Central memory CD8-positive, alpha-beta T cell (primary cell): ENCODE results near the gene HSPB6.
A peak's percentile ranks its signal among the peaks of the same experiment; 100 is the strongest.

Experiments used
- ATAC-seq: fragments of 150-1000 bp; cut with Tn5 transposase; replicated peaks from 2 replicates; pipeline ENCODE4 v1.10.0; 2022; ENCODE audit warnings: mild to moderate bottlenecking, moderate FRiP score, moderate number of reproducible peaks; ENCODE audit not compliant: poor library complexity, severe bottlenecking; ENCODE audit errors: extremely low read depth
- DNase-seq, 2 donors: peaks; one replicate each; pipeline ENCODE4 v3.0.0; 2021; ENCODE audit warnings: low spot score in 2 of 2
- H3K27ac Mint-ChIP-seq: one replicate; pipeline ENCODE4 v1.8.0; 2022; ENCODE audit warnings: low read depth, mild to moderate bottlenecking, moderate library complexity, mixed read lengths
- H3K27me3 Mint-ChIP-seq: one replicate; pipeline ENCODE4 v1.8.0; 2022; ENCODE audit warnings: mixed read lengths
- H3K36me3 Mint-ChIP-seq: one replicate; pipeline ENCODE4 v1.8.0; 2022; ENCODE audit warnings: mild to moderate bottlenecking, moderate library complexity, mixed read lengths; ENCODE audit not compliant: insufficient read depth
- H3K4me1 Mint-ChIP-seq: one replicate; pipeline ENCODE4 v1.8.0; 2022; ENCODE audit warnings: mixed read lengths
- H3K4me3 Mint-ChIP-seq: one replicate; pipeline ENCODE4 v1.8.0; 2022; ENCODE audit warnings: mild to moderate bottlenecking, moderate library complexity, mixed read lengths
- H3K9me3 Mint-ChIP-seq: one replicate; pipeline ENCODE4 v1.8.0; 2022; ENCODE audit warnings: mixed read lengths

The HSPB6 gene

DNA sequence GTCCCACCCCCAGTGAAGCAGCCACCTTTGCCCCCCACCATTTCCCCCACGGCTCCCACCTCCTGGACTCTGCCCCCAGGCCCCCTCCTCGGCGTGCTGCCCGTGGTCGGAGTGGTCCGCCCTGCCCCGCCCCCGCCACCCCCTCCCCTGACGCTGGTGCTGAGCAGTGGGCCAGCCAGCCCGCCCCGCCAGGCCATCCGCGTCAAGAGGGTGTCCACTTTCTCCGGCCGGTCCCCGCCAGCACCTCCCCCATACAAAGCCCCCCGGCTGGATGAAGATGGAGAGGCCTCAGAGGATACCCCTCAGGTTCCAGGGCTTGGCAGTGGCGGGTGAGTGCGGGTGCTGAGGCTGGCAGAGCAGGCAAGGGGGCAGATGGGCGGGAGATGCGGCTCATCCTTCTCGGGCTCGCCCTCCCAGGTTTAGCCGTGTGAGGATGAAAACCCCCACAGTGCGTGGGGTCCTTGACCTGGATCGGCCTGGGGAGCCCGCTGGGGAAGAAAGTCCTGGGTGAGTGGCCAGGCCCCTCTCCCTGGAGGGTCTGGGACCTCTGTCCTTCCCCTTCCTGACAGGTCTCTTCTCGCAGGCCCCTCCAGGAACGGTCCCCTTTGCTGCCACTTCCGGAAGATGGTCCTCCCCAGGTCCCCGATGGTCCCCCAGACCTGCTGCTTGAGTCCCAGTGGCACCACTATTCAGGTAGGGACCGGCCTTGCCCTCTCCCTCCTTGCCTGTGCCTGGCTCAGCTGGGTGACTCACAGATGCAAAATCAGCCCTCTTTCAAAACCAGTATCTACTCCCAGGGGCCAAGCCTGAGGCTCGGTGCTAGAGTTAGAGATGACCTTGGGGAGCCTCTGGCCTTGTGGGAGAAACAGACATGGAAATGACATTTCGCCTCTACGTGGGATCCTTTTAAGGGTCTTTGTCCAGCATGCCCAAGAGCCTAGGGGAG, 23.4 kb downstream of the HSPB6 start:
- Mint-ChIP-seq H3K27ac (peak overlapping the region; percentile 27), H3K36me3 (peaks cover 32% of the 10 kb centered on the region), H3K4me1 (peaks cover 32% of the 10 kb centered on the region), H3K27me3 (no peaks in the 10 kb centered on the region), H3K9me3 (no peaks in the 10 kb centered on the region), H3K4me3 (no peak overlapping the region)
- no peak for DNase-seq
- no peak for ATAC-seq

DNA sequence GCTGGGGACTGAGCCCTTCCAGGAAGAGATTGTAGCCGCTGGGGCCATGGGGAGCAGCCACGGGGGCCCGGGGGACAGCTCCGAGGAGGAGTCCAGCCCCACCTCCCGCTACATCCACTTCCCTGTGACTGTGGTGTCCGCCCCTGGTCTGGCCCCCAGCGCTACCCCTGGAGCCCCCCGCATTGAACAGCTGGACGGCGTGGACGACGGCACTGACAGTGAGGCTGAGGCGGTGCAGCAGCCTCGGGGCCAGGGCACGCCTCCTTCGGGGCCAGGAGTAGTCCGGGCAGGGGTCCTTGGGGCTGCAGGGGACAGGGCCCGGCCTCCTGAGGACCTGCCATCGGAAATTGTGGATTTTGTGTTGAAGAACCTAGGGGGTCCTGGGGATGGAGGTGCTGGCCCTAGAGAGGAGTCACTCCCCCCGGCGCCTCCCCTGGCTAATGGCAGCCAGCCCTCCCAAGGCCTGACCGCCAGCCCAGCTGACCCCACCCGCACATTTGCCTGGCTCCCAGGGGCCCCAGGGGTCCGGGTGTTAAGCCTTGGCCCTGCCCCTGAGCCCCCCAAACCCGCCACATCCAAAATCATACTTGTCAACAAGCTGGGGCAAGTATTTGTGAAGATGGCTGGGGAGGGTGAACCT, 24.2 kb downstream of the HSPB6 start:
- DNase-seq (no peak), ATAC-seq (no peak)
- no peaks in the 10 kb centered on the region for H3K27me3 Mint-ChIP-seq
- no peak overlapping the region for H3K4me3 Mint-ChIP-seq
- H3K27ac Mint-ChIP-seq, result no peak overlapping the region
- no peaks in the 10 kb centered on the region for H3K9me3 Mint-ChIP-seq
- H3K4me1 Mint-ChIP-seq, result peaks cover 31% of the 10 kb centered on the region
- H3K36me3 Mint-ChIP-seq, result peaks cover 32% of the 10 kb centered on the region

DNA sequence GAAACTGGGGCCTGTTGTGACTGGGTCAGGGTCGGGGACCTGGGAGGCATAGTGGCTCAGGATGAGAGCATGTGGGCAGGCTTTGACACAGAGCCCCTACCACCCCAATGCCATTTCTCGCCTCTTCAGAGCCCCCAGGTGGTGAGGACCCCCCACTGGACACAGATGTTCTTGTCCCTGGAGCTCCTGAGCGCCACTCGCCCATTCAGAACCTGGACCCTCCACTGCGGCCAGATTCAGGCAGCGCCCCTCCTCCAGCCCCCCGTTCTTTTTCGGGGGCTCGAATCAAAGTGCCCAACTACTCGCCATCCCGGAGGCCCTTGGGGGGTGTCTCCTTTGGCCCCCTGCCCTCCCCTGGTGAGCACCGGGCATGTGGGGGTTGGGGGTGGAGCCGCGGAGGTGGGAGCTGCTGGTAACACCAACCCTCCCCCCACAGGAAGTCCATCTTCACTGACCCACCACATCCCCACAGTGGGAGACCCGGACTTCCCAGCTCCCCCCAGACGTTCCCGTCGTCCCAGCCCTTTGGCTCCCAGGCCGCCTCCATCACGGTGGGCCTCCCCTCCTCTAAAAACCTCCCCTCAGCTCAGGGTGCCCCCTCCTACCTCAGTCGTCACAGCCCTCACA, 24.9 kb downstream of the HSPB6 start:
- peaks cover 26% of the 10 kb centered on the region for H3K4me1 Mint-ChIP-seq
- no peaks in the 10 kb centered on the region for H3K27me3 Mint-ChIP-seq
- ATAC-seq (no peak), DNase-seq (no peak)
- no peak overlapping the region for H3K27ac Mint-ChIP-seq
- no peak overlapping the region for H3K4me3 Mint-ChIP-seq
- H3K9me3 Mint-ChIP-seq, result no peaks in the 10 kb centered on the region
- H3K36me3 Mint-ChIP-seq, result peaks cover 31% of the 10 kb centered on the region

DNA sequence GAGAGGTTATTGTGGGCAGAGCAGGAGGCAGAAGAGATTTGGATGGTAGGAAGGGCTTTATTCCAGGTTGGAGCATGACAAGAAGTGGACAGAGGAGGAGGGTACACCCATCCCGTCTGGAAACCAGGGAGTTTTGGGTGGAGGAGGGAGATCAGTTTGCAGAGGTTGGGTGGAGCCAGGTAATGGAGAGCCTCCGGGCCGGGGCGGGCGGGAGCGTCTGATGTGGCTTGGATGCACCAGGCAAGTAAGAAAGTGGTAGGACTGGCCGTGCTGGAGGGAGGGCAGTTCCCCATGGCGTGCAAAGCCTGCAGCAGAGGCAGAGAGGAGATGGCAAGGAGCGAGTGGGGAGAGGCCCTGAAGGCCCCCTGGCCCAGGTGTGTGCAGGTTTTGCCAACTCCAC, 25.5 kb downstream of the HSPB6 start:
- Mint-ChIP-seq H3K9me3 (no peaks in the 10 kb centered on the region), H3K27ac (no peak overlapping the region), H3K4me3 (no peak overlapping the region), H3K27me3 (no peaks in the 10 kb centered on the region), H3K36me3 (peaks cover 34% of the 10 kb centered on the region), H3K4me1 (peaks cover 26% of the 10 kb centered on the region)
- ATAC-seq (no peak), DNase-seq (no peak)

DNA sequence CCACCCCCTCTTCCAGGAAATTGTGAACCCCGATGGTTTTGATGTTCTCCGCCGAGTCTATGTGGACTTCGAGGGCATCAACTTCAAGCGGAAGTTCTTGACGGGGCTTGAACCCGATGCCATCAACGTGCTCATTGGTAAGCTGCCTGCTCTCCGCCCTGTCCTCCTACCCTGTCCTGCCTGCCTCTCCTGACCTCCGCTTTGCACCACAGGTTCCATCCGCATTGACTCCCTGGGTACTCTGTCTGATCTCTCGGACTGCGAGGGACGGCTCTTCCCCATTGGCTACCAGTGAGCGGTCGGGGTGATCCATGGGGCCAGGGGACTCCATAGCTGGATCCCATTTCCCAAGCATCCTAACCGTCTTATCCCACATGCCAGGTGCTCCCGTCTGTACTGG, 26.5 kb downstream of the HSPB6 start:
- Mint-ChIP-seq H3K36me3 (peaks cover 44% of the 10 kb centered on the region), H3K4me3 (no peak overlapping the region), H3K9me3 (no peaks in the 10 kb centered on the region)

DNA sequence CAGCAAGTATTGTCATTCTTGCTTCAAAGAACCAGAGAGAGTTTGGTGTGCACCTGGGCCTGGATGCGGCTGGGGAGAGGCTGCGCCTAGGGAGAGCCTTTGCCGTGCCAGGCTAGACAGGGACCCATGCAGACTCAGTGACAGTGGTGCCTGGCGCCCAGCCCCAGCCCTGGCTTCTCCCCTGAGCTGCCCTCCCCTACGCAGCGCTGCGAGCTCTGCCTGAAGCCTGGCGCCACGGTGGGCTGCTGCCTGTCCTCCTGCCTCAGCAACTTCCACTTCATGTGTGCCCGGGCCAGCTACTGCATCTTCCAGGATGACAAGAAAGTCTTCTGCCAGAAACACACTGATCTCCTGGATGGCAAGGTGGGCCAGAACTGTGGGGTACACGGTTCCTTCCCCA, 27.1 kb downstream of the HSPB6 start:
- Mint-ChIP-seq H3K27me3 (no peaks in the 10 kb centered on the region), H3K4me1 (peaks cover 25% of the 10 kb centered on the region), H3K36me3 (peaks cover 46% of the 10 kb centered on the region), H3K9me3 (no peaks in the 10 kb centered on the region), H3K4me3 (no peak overlapping the region), H3K27ac (no peak overlapping the region)
- ATAC-seq, result no peak
- no peak for DNase-seq

More for the DNA sequence above, 26.5 kb downstream of the HSPB6 start:
- Mint-ChIP-seq H3K27me3 (no peaks in the 10 kb centered on the region), H3K27ac (no peak overlapping the region), H3K4me1 (peaks cover 26% of the 10 kb centered on the region)
- no peak for DNase-seq
- no peak for ATAC-seq

DNA sequence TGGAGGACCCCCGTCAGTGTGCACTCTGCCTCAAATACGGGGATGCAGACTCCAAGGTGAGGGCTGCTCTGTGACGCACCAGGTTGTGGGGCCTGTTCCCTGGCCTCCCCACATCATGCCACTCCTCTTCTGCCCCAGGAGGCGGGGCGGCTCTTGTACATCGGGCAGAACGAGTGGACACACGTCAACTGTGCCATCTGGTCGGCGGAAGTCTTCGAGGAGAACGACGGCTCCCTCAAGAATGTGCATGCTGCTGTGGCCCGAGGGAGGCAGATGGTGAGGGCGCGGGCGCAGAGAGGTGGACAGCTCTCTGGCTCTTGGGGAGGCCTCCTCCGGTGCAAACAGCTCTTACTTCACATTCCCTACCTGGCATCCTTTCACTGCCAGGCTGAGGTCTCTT, 27.8 kb downstream of the HSPB6 start:
- Mint-ChIP-seq H3K4me3 (no peak overlapping the region), H3K27me3 (no peaks in the 10 kb centered on the region), H3K9me3 (no peaks in the 10 kb centered on the region), H3K36me3 (peaks cover 50% of the 10 kb centered on the region), H3K27ac (peak overlapping the region; percentile 73), H3K4me1 (peaks cover 17% of the 10 kb centered on the region)
- no peak for DNase-seq
- ATAC-seq, result no peak

DNA sequence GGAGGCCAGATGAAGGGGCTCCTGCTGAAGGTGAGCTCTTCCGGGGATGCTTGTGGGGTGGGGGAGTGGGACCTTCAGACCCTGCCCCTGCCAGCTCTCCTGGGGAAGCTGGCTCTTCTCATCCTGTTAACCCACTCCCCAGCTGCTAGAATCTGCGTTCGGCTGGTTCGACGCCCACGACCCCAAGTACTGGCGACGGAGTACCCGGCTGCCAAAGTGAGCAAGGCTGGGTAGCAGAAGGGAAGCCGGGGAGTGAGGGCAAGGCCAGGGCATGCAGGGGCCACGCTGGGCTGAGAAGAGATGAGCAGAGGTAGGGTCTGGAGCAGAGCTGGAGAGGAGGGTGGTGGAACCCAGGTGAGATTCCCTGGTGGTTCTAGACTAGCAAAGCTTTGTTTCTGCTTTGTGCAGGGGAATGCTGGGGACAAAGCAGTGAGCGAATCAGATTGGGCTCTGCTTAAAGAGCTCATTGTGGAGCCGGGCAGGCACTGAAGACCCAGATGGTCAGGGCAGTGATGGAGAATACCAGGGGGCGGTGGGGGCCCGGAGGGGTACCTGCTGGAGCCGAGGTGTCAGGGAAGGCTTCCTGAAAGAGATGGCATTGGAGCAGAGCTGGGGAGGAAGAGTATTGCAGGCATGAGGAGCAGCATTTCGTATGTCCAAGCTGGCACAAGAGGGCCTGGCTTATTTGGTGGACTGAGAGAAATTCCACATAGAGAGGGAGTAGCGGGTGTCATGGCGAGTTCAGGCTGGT, 28.7 kb downstream of the HSPB6 start:
- no peaks in the 10 kb centered on the region for H3K27me3 Mint-ChIP-seq
- H3K4me1 Mint-ChIP-seq, result peaks cover 14% of the 10 kb centered on the region
- DNase-seq (no peak), ATAC-seq (no peak)
- H3K4me3 Mint-ChIP-seq, result no peak overlapping the region
- peaks cover 51% of the 10 kb centered on the region for H3K36me3 Mint-ChIP-seq
- H3K9me3 Mint-ChIP-seq, result no peaks in the 10 kb centered on the region
- H3K27ac Mint-ChIP-seq, result peak overlapping the region; percentile 73

DNA sequence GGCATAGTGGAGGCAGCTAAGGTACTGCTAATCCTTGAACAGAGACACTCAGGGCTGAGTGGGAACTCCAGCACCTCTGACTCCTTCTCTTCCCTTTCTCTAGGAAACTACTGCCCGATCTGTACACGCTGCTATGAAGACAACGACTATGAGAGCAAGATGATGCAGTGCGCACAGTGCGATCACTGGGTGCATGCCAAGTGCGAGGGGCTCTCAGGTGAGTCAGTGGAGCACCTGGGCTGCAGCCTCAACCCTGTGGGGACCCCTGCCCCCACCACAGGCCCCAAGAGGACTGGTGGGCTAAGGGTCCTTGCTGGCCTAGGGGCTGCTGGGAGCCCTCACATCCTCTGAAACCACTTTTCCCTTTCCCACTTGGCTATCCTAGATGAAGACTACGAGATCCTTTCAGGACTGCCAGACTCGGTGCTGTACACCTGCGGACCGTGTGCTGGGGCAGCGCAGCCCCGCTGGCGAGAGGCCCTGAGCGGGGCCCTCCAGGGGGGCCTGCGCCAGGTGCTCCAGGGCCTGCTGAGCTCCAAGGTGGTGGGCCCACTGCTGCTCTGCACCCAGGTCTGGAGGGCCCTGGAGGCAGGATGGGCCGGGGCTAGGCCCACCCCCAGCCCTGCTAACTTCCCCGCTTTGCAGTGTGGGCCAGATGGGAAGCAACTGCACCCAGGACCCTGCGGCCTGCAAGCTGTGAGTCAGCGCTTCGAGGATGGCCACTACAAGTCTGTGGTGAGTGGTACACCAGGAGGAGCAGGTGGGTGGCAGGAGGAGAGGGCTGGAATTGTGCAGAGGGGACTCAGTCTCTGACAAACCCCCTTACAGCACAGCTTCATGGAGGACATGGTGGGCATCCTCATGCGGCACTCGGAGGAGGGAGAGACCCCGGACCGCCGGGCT, 29.5 kb downstream of the HSPB6 start:
- H3K27me3 Mint-ChIP-seq, result no peaks in the 10 kb centered on the region
- no peaks in the 10 kb centered on the region for H3K9me3 Mint-ChIP-seq
- peaks cover 14% of the 10 kb centered on the region for H3K4me1 Mint-ChIP-seq
- peaks cover 56% of the 10 kb centered on the region for H3K36me3 Mint-ChIP-seq
- H3K4me3 Mint-ChIP-seq, result no peak overlapping the region
- no peak for ATAC-seq
- peak overlapping the region; percentile 73 for H3K27ac Mint-ChIP-seq
- DNase-seq, result no peak

DNA sequence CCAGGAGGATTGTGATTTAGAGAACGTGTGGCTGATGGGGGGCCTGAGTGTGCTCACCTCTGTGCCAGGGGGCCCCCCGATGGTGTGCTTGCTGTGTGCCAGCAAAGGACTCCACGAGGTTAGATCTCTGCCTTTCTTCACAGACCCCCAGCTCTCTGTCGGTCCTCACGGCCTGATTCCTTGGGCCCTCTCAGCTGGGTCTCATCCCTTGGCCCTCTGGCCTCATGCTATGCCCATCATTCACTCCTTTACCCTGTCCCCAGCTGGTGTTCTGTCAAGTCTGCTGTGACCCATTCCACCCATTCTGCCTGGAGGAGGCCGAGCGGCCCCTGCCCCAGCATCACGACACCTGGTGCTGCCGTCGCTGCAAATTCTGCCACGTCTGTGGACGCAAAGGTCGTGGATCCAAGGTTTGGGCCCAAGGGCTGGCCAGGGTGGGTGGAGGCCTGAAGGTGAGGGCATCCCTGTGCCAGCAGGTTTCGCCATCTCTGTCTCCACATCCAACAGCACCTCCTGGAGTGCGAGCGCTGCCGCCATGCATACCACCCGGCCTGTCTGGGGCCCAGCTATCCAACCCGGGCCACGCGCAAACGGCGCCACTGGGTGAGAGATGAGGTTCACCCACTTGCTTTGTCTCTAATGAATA, 31.5 kb downstream of the HSPB6 start:
- H3K27ac Mint-ChIP-seq, result no peak overlapping the region
- no peaks in the 10 kb centered on the region for H3K9me3 Mint-ChIP-seq
- H3K4me1 Mint-ChIP-seq, result peaks cover 7% of the 10 kb centered on the region
- peaks cover 55% of the 10 kb centered on the region for H3K36me3 Mint-ChIP-seq
- H3K4me3 Mint-ChIP-seq, result no peak overlapping the region
- ATAC-seq, result no peak
- H3K27me3 Mint-ChIP-seq, result no peaks in the 10 kb centered on the region
- DNase-seq, result no peak

DNA sequence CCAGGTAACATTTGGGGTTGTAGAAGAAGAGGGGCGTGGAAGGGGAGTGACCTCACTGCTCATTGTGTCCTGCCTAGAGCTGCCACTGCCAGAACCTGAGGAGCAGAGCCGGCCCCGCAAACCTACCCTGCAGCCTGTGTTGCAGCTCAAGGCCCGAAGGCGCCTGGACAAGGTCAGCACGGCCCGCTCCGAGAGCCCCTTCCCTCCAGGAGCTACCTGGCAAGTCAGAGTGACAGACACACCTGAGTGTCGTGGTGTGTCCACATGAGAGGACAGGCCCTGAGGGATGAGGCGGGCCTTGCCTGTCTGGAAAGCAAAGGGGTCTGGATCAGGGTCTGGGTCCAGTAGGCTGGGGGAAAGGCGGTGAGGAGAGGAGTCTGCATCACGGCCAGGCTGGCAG, 32.3 kb downstream of the HSPB6 start:
- no peak for DNase-seq
- H3K36me3 Mint-ChIP-seq, result peaks cover 52% of the 10 kb centered on the region
- no peaks in the 10 kb centered on the region for H3K27me3 Mint-ChIP-seq
- no peak overlapping the region for H3K4me3 Mint-ChIP-seq
- ATAC-seq, result no peak
- H3K4me1 Mint-ChIP-seq, result peaks cover 7% of the 10 kb centered on the region
- no peak overlapping the region for H3K27ac Mint-ChIP-seq
- no peaks in the 10 kb centered on the region for H3K9me3 Mint-ChIP-seq
